NT2/D1 (cell line): ENCODE data around the gene TUBGCP4.

Experiments used
- YY1 ChIP-seq: IDR thresholded peaks from 2 replicates; pipeline ENCODE4 v1.6.1; 2011; ENCODE audit not compliant: insufficient read length, insufficient read depth
- ZNF274 ChIP-seq: IDR thresholded peaks from 2 replicates; pipeline ENCODE4 v1.6.1; 2011; ENCODE audit warnings: mild to moderate bottlenecking, low read depth, low read length

DNA sequence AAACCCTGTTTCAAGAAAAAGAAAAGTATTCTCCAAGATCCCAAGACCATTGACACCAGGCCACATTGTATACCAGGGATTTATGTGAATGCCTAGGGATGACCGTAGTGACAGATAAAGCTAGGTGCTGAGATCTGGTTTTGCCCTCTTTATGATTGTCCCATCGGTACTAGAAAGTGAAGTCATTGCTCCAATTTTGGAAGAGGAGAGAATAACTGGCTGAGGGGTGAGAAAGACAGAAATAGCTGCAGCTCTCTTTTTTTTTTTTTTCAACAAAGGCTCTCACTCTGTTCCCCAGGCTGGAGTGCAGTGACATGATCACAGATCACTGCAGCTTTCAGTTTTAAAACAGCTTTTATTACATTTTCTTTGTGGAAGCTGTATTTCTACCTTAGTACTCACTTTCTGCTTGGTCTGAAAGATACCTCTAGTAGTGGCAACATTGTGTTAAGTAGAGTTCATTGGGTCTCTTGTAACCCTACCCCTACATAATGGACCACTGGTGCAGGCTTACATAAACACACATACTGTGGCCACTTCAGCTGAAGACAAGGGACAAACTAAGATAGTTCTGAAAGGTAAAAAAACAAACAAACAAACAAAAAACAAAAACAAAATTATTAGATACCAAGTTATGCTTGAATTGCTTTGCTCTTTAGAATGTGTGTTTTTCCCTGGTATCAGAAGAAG, 18.1 kb upstream of the TUBGCP4 start:
- TF ChIP-seq YY1 (no peak), ZNF274 (no peak)
